ENCODE measurements around the gene SUSD4.

SUSD4 gene

DNA sequence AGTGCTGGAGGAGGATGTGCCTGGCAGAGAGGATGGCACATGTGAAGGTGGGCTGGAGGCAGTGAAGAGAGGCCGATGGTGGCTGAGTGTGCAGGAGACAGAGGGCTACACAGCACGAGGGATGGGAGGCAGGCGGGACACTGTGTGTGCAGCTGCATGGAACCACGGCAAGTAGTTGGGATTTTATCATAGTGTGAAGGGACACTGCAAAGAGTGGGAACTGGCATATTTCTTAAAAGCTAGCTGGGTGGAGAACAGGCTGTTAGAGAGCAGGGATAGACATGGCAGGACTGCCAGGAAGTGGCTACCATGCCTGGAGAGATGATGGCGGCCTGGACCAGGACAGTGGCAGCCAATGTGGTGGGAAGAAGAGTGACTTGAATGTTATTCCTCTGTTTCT lies 118.6 kb downstream of the SUSD4 start:
- H3K4me3 ChIP-seq (ENCODE audit: low read depth, low read length): no peak overlapping the region
- TF ChIP-seq, protein P1, sequence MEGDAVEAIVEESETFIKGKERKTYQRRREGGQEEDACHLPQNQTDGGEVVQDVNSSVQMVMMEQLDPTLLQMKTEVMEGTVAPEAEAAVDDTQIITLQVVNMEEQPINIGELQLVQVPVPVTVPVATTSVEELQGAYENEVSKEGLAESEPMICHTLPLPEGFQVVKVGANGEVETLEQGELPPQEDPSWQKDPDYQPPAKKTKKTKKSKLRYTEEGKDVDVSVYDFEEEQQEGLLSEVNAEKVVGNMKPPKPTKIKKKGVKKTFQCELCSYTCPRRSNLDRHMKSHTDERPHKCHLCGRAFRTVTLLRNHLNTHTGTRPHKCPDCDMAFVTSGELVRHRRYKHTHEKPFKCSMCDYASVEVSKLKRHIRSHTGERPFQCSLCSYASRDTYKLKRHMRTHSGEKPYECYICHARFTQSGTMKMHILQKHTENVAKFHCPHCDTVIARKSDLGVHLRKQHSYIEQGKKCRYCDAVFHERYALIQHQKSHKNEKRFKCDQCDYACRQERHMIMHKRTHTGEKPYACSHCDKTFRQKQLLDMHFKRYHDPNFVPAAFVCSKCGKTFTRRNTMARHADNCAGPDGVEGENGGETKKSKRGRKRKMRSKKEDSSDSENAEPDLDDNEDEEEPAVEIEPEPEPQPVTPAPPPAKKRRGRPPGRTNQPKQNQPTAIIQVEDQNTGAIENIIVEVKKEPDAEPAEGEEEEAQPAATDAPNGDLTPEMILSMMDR (IDR thresholded peaks at IDR 0.05; ENCODE audit: control insufficient read depth, extremely low read depth, insufficient read depth): no peak
- no peak for DNase-seq (ENCODE audit: low read depth)

DNA sequence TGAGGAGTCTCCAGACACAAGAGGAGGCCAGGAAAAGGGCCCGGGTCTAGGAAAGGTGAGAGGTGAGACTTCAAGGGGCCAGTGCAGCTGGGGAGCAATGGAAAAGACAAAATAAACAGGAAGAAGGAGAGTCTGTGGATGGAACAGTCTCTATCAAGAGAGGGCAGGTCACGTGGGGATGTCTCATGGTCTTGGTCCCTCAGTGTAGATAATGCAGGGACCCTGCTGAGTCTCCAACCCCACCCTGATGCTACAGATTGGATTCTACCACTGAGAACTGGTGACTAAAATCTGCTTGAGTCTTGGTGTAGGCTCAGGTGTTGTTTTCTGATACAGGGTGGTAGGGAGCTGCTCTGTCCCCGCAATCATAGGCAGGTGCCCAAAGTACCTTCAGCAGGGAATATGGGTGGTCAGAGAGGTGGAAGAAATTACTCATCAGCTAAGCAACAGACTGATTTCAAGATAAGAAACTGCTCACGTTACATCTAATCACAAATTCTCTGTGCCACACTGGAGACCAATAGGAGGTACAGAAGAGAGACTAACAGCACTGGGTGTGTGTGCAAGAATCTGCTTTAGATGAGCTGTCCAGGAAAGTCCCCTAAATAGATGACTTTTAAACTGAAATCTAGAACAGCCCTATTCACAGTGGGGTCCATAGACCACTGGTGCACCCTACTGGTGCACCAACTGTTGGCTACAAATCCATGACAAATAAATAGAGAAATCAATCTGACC lies 119.4 kb downstream of the SUSD4 start:
- TF ChIP-seq, protein P1 (IDR thresholded peaks at IDR 0.05; ENCODE audit: control insufficient read depth, extremely low read depth, insufficient read depth): no peak
- DNase-seq (ENCODE audit: low read depth): no peak
- no peak overlapping the region for H3K4me3 ChIP-seq (ENCODE audit: low read depth, low read length)

DNA sequence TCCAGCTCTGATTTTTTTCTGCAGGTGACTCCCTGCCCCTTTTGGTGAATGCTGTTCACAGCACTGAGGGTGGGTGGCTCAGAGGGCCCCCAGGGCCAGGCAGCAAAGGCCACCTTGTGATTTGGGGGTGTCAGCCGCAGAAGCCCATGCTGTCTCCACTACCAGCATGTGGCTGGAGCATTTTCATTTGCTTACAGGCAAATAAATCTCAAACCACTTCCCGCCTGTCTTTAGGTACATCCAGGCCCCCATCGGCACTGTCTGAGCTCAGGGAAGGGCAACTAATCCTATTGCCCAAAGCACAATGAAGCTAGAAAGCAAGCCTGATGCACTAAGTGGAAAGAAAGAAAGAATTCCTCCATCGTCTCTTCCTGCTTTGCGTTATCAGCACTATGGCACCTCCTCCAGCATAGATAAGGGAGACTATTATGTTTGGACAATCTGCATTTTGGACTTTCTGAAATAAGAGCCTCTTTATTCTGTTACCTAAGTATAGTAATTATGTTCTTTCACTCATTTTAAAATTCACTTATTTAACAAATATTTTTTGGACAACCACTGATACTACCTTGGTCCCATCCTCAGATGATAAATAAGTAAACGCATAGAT lies 120.4 kb downstream of the SUSD4 start:
- no peak for DNase-seq (ENCODE audit: low read depth)
- TF ChIP-seq, protein P1 (IDR thresholded peaks at IDR 0.05; ENCODE audit: control insufficient read depth, extremely low read depth, insufficient read depth): no peak
- H3K4me3 ChIP-seq (ENCODE audit: low read depth, low read length): no peak overlapping the region

DNA sequence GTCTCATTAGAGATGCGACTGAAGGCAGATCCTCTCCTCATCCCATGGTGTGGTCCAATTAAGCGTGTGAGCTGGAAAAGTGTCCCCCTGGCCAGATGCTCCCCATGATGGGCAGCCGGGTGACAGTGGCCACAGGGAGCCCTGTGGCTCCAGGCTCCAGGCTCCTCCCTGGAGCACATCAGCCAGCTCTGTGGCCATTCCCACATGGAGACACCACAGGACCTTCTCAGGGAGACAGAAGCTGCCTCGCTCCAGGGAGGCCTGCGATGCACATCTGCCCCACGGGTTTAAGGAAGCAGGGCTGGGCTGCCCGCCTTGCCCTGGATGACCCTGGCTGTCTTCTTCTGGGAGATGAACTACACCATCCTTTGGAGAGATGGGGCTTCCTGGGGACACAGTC lies 121.0 kb downstream of the SUSD4 start:
- TF ChIP-seq, protein P1 (IDR thresholded peaks at IDR 0.05; ENCODE audit: control insufficient read depth, extremely low read depth, insufficient read depth): no peak
- H3K4me3 ChIP-seq (ENCODE audit: low read depth, low read length): no peak overlapping the region
- DNase-seq (ENCODE audit: low read depth): no peak

DNA sequence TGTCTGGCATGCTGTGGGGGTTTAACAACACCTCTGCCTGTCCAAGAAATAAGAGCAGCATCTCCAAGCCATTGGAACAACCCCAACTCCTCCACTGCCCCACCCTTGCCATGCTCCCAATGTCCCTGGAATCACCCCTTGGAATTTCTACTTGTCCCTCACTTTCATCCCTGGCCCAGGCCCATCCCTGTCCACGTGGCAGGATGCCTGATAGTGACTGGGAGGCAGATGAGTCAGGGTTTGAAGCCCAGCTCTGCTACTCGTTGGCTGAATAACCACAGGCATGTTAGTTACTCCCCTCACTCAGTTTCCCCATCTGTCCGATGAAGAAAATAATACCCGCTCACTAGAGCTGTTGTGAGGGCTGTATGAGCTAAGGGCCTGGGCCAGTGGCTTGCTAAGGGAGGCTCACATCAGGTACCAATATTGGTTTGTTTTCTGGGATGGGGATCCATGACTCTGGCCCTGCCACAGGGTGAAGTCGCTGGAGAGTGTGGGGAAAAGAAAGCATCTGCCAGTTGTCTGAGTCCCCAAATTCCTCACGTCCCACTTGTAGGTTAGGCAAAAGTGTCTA lies 121.5 kb downstream of the SUSD4 start:
- DNase-seq (ENCODE audit: low read depth): no peak
- TF ChIP-seq, protein P1 (IDR thresholded peaks at IDR 0.05; ENCODE audit: control insufficient read depth, extremely low read depth, insufficient read depth): no peak
- no peak overlapping the region for H3K4me3 ChIP-seq (ENCODE audit: low read depth, low read length)

DNA sequence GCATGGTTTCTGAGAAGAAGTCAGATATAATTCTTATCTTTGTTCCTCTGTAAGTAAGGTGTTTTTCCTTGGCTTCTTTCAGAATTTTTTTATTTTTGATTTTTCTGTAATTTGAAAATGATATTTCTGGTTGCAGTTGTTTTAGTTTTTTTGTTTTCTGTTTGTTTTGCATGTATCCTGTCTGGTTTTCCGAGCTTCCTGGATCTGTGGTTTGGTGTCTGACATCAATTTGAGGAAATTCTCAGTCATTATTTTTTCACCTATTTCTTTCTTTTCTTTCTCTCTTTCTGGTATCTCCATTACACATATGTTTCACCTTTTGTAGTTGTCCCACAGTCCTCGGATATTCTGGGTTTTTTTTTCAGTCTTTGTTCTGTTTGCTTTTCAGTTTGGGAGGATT lies 123.9 kb downstream of the SUSD4 start:
- H3K4me3 ChIP-seq (ENCODE audit: low read depth, low read length): no peak overlapping the region
- no peak for DNase-seq (ENCODE audit: low read depth)
- TF ChIP-seq, protein P1 (IDR thresholded peaks at IDR 0.05; ENCODE audit: control insufficient read depth, extremely low read depth, insufficient read depth): no peak

Measured in LNCaP clone FGC (cell line).